Mononuclear cell (primary cell): ENCODE results near the gene LSM4. TPM values are rescaled to one million over a fixed set of nuclear protein-coding genes. Genes with fewer than 3 reads are reported as not detected.
A peak's percentile ranks its signal among the peaks of the same experiment; 100 is the strongest.

Source experiments
- H3K27me3 ChIP-seq: 2 replicates; pipeline ENCODE4 v1.6.0; 2011; ENCODE audit warnings: low read length, control low read depth; ENCODE audit not compliant: insufficient read depth
- H3K4me1 ChIP-seq: 2 replicates; pipeline ENCODE4 v1.5.1; 2011; ENCODE audit warnings: mild to moderate bottlenecking, low read length, control low read depth; ENCODE audit not compliant: insufficient read depth
- H3K4me3 ChIP-seq: 2 replicates; pipeline ENCODE4 v1.5.1; 2011; ENCODE audit warnings: mild to moderate bottlenecking, low read length, moderate library complexity
- H3K9me3 ChIP-seq: 2 replicates; pipeline ENCODE4 v1.5.1; 2011; ENCODE audit warnings: low read depth, mild to moderate bottlenecking, control low read depth, low read length
- total RNA-seq: library from RNA; depleted of rRNA; stranded (reverse); fragments of >200 nt; gene quantifications from one replicate; pipeline ENCODE4 v1.2.3, GENCODE V29; 2012

The LSM4 gene
- total RNA-seq, 1 donor, result 62.4 TPM

DNA sequence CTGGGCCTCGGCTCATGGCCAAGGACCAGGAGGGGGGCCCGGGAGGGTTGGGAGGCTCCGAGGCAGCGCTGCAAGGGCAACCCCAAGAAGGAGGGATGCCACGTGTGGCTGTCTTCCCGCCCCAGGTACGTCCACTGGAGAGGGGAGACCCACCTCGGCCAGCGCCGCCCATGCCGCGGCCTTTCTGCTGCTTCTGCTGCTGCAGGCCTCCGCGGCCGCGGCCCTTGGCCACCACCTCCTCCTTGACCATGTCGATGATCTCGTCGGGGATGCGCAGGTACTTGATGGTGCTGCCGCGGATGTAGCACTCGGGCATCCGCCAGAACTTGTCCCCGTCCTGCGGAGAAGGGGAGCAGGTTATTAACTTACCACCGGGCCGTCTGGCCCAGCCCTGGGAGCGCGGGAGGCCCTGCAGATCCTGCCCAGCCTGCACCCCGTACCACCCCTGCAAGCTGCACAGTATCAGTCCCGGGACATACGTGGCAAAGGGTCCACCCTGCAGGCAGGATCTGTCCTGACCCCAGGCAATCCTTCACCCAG lies 13.3 kb downstream of the LSM4 start:
- Histone ChIP-seq H3K27me3 (no peaks in the 10 kb centered on the region), H3K9me3 (no peaks in the 10 kb centered on the region), H3K4me3 (no peak overlapping the region), H3K4me1 (peaks cover 28% of the 10 kb centered on the region)

DNA sequence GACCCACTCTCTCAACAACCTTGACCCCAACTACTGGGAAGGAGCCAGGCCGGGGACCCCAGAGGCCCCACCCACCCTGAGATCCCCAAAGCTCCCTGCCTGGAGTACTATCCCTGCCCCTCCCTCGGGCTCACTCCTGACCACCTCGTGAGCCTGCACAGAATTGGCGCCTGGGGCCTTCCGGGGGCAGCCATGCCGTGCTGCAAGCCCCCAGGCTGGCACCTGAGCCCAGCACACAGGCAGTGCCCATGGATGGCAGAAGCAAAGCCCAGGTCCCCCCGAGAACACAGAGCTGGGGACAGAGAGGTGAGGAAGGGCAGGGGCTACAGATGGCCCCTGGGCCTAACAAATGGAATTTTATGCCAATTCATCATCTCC lies 13.9 kb downstream of the LSM4 start:
- Histone ChIP-seq H3K4me1 (peaks cover 34% of the 10 kb centered on the region), H3K4me3 (no peak overlapping the region), H3K27me3 (no peaks in the 10 kb centered on the region), H3K9me3 (no peaks in the 10 kb centered on the region)

DNA sequence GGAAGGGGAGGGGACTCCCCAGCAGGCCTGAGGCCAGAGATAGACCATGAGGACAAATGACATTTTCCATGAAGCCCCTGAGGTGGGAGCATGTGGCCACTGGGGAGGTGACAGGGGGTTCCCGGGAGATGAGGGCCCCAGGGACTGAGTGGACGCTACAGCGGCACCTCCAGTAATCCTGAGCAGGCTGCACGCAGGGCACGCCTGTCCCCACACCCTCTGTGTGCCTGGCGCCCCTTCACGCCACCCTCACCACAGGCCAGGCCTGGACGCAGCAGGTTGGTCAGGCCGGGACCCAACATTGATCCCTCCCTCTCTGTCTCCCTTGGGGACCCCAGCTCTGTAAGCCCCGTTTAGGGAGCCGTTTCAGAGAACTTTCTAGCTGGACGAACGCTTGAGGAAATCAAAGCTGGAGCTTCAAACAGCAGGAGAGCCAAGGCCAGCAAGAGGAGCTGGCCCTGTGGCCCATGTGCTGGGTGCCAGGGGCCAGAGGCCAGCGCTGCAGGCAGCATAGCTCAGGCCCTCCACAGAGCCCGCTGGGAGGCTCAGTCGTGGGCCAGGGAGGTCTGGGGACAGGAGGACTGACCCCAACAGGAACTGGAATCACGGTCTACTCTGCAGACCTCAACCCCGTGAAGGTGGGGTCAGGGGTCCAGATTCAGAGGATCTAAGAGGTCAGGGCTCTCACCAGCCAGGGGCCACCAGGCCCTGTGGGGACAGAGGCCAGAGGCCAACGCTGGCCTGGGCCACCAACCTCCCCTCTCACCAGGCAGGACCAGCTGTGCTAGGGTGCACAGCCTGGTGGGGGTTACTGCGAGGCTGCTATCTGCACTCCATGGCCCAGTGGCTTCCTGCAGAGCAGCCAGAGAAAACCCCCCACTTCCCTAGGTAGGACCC lies 14.6 kb downstream of the LSM4 start:
- Histone ChIP-seq H3K27me3 (no peaks in the 10 kb centered on the region), H3K9me3 (no peaks in the 10 kb centered on the region), H3K4me3 (no peak overlapping the region), H3K4me1 (peaks cover 41% of the 10 kb centered on the region)

DNA sequence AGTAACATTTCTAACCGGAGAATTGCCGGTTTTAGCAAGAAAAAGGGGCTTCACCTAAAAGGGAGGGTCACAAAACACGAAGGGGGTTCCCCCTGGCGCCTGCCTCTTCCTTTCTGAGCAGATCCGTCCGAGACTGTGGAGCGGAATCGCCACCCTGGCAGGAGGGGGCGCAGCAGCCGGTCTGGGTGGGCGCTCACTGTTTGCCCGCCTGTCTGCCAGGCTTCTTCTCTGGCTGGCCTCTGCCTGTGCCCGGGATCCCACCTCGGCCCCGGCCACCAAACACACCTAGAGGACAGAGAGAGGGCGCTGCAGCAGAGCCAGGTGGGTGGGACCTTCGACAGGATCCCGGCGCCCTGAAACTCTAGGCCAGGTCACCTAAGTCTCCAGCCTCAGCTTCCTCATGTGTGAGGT lies 15.6 kb downstream of the LSM4 start:
- Histone ChIP-seq H3K4me1 (peaks cover 51% of the 10 kb centered on the region), H3K9me3 (no peaks in the 10 kb centered on the region), H3K27me3 (no peaks in the 10 kb centered on the region), H3K4me3 (no peak overlapping the region)

DNA sequence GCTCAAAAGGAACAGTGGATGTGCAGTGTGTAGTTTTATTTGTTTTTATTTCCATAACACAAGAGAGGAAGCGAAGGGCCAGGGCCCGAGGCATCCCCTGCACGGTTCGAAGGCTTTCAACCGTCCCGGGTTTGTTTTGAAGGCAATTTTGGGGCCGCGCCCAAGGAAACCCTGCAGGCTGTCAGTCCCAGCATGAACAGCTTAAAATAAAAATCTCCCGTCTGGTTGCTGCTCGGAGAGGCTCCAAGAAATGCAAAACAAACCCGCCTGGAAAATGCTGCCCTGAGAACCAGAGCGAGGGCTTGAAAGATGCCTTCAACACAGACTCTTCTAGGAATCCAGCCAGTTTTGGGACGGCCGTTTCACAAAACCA lies 16.0 kb downstream of the LSM4 start:
- Histone ChIP-seq H3K9me3 (no peaks in the 10 kb centered on the region), H3K27me3 (no peaks in the 10 kb centered on the region), H3K4me1 (peaks cover 55% of the 10 kb centered on the region), H3K4me3 (no peak overlapping the region)

DNA sequence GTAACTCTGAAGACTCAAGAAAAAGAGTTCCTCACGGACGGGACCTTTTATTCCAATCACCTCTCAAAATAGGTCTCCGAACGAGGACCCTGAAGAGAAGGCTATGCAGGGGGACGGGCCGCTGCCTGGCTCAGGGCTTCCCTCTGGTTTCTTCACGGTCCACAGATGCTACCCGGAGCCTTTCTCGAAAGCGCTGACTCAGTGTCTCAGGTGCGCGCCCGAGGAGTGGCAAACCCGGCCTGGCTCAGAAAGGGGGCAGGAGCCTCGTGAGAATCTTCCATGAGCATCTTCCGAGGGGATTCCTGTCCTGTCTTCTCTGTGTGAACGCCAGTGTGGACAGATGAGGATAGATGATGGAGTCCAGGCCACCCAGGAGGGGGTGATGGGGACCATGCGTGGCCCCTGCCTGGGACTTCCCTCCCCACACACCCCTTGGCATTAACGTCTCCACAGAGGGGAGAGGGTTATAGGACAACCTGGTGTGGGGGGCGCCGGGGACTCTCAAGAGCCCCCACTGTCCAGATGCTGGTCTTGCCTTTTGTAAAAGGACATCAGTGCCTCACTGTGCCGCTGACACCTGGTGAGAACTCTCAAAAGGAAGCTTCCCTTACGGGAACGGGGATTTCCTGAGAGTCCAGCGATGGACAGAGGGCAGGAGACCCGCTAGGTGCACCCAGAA lies 16.5 kb downstream of the LSM4 start:
- Histone ChIP-seq H3K27me3 (no peaks in the 10 kb centered on the region), H3K4me1 (peaks cover 59% of the 10 kb centered on the region), H3K9me3 (no peaks in the 10 kb centered on the region), H3K4me3 (no peak overlapping the region)

DNA sequence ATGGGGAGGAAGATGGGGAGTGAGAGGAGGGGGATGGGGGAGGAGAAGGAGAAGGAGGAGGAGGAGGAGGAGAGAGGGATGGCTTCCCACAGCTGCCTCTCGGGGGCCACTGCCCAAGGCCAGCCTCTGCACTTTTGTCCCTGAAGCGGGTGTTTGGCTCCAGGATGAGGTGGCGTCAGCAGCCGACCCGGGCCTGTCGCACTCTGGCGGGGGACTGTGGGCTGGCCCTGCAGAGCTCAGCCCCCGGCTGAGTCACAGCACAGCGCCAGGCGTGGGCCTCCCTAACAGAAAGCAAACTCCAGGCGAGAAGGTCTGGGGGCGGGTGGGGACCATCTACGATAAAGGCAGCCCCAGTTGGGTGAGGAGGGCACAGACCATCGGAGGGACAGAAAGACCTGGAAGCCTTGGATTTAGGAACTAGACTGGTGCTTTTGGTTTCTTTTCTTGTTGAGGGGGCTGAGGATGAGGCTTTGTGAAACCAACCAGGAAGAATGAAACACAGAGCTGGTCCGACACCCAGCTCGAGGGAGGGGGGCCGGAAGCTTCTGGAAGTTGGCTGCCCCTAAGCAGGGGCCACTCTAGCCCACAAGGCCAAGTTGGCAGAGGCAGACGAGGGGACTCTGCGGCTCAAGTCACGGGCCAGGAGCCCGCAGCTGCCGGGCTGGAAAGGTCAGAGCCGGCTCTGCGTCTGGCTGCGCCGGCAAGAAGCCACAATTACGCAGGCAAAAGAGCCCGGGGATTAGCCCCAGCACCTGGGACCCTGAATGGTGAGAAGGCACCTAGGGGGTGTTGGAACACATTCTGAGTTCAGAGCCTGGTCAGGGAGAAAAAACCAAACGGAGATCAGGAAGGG lies 18.2 kb downstream of the LSM4 start:
- Histone ChIP-seq H3K4me3 (peak overlapping the region; percentile 47), H3K4me1 (peaks cover 70% of the 10 kb centered on the region), H3K9me3 (no peaks in the 10 kb centered on the region), H3K27me3 (no peaks in the 10 kb centered on the region)

DNA sequence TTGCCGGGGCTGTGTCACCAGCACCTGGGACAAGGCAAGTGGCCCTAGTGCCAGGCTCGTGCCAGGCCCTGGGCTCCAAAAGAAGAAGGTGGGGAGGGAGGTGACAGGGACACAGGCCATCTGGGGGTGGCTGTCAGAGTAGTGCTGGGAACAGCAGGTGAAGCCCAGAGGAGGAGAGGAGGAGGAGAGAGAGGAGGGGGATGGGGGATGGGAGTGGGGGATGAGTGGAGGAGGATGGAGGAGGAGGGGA lies 18.7 kb downstream of the LSM4 start:
- Histone ChIP-seq H3K4me3 (peak overlapping the region; percentile 47), H3K4me1 (peaks cover 70% of the 10 kb centered on the region), H3K27me3 (no peaks in the 10 kb centered on the region), H3K9me3 (no peaks in the 10 kb centered on the region)

DNA sequence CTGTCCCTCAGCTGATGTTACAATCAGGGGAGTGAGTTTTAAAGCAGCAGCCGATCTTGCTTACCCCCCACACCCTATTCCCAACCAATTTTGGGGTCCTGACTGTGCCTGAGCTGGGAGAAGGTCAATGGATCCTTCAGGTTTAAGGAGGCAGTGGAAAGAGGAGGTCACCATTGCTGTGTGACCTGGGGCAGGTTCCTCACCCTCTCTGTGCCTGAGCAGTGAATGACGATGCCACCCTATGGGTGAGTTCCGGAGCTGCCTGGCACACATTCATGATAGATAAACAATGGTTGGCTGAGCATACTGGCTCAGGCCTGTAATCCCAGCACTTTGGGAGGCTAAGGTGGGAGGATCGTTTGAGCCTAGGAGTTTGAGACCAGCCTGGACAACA lies 21.2 kb downstream of the LSM4 start:
- H3K4me1 ChIP-seq, result peaks cover 61% of the 10 kb centered on the region
- no peaks in the 10 kb centered on the region for H3K27me3 ChIP-seq
- no peaks in the 10 kb centered on the region for H3K9me3 ChIP-seq

DNA sequence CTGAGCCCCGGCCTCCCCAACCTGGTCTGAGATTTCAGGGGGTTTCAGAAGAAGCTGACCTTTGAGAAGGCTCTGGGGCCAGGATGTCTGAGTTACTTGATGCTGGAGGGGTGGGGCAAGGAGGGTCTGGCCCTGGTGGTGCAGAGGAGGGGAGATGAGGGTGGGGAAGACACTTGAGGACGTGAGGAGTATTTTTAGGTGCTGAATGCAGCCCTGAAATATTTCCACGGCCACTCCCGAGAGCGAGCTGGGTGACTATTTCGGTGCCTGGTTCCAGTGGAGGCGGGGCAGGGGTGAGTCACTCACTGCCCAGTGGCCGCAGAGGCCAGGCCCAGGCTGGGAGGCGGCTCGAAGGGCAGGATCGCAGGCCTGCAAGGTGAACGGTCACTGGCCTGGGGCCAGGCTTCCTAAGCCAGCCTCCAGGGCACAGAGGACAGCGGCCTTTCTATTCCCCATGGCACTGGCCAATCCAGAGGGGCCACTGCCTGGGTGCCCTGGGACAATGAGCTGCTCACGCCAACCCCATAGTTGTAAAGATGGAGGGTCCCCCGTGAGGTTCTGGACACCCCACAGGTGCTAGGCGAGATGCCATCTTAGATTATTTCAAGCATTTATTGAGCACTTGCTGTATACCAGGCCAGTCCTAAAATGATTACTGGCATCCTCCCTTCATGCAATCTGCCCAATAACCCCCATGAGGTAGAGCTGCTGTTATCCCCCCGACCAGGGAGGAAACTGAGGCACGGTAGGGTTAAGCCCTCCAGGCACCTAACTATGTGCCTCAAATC lies 21.8 kb downstream of the LSM4 start:
- Histone ChIP-seq H3K4me1 (peaks cover 55% of the 10 kb centered on the region), H3K4me3 (no peak overlapping the region), H3K27me3 (no peaks in the 10 kb centered on the region), H3K9me3 (no peaks in the 10 kb centered on the region)

More for the DNA sequence above, 21.2 kb downstream of the LSM4 start:
- H3K4me3 ChIP-seq, result no peak overlapping the region

DNA sequence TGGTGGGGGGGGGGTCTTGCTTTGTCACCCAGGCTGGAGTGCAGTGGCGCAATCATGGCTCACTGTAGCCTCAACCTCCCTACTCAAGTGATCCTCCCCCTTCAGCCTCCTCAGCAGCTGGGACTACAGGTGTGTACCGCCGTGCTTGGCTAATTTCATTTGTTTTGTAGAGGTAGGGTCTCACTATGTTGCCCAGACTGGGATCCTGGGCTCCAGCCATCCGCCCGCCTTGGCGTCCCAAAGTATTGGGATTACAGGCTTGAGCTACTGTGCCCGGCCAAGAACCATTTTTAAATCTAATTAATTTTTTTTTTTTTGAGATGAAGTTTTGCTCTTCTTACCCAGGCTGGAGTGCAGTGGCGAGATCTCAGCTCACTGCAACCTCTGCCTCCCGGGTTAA lies 23.2 kb downstream of the LSM4 start:
- no peaks in the 10 kb centered on the region for H3K9me3 ChIP-seq
- no peaks in the 10 kb centered on the region for H3K27me3 ChIP-seq
- peaks cover 46% of the 10 kb centered on the region for H3K4me1 ChIP-seq
- H3K4me3 ChIP-seq, result no peak overlapping the region

DNA sequence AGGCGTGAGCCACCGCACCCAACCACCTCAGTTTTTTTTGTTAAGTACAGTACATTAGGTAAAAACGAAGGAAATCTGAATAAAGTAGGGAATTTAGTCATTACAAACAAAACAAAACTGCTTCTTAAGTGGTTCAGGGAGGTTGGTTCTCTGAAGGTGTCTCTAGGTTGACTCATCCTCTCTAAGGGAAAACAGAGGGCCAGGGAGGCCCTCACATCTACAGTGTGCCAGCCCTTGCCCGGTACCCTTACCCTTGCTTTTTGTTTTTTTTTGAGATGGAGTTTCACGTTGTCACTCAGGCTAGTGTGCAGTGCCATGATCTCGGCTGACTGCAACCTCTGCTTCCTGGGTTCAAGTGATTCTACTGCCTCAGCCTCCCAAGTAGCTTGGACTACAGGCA lies 24.3 kb downstream of the LSM4 start:
- Histone ChIP-seq H3K4me1 (peaks cover 46% of the 10 kb centered on the region), H3K27me3 (no peaks in the 10 kb centered on the region), H3K9me3 (no peaks in the 10 kb centered on the region), H3K4me3 (no peak overlapping the region)

DNA sequence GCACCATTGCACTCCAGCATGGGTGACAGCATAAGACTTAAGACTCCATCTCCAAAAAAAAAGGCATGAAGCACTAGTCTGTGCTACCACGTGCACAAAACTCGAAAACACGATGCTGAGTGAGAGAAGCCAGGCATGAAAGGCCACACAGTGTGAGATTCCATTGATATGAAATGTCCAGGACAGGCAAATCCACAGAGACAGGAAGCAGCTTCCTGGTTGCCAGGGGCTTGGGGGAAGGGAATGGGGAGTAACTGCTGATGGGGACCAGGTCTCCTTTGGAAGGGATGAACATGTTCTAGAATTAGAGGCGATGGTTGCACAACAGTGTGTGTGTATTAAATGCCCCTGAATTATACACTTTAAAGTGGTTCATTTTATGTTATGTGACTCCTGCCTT lies 25.6 kb downstream of the LSM4 start:
- Histone ChIP-seq H3K9me3 (no peaks in the 10 kb centered on the region), H3K4me1 (peaks cover 45% of the 10 kb centered on the region), H3K27me3 (no peaks in the 10 kb centered on the region), H3K4me3 (no peak overlapping the region)

DNA sequence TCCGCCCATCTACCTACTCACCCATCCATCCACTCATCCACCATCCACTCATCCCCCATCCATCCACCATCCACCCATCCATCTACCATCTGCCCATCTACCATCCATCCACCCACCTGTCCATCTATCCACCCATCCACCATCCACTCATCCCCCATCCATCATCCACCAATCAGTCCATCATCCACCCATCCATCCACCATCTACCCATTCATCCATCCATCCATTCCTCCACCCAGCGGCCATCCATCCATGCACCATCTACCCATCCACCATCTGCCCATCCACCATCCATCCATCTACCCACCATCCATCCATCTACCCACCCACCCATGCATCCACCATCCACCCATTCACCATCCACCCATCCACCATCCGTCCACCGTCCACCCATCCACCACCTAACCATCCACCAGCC lies 27.8 kb downstream of the LSM4 start:
- H3K9me3 ChIP-seq, result no peaks in the 10 kb centered on the region
- no peak overlapping the region for H3K4me3 ChIP-seq
- peaks cover 41% of the 10 kb centered on the region for H3K4me1 ChIP-seq
- no peaks in the 10 kb centered on the region for H3K27me3 ChIP-seq
